Measurements from ENCODE around the gene RAB3C. TPM values are rescaled to one million over a fixed set of nuclear protein-coding genes. Genes with fewer than 3 reads are reported as not detected.
"Not testable (repeated sequence)": the region's sequence is repeated elsewhere in the genome, so short reads cannot be mapped to it uniquely, and the experiment has no call there.

RAB3C gene
- total and polyA plus RNA-seq, 12 donors = 0.09 to 22.0 (median 6.1) TPM

GRCh38 chr5:58681943-58682342 lies 99.1 kb downstream of the RAB3C start:
- no peaks in the 10 kb centered on the region for H3K36me3 ChIP-seq (replicated peaks in 1 of 2)
- WGBS, 4 donors = 50 to 69% (median 60%) methylated on average over 5 of the region's 5 CpGs
- intact Hi-C loops (cut with DNase I) = no loop called here

DNA sequence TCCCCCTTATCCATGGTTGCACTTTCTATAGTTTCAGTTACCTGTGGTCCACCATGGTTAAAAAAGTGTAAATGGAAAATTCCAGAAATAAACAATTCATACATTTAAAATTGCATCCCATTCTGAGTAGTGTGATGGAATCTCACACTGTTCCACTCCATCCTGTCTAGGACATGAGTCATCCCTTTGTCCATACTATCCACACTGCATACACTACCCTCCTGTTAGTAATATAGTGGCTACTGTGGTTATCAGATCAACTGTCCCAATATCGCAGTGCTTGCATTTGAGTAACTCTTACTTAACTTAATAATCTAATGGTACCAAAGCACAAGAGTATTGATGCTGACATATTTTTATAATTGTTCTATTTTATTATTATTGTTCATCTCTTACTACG lies 100.7 kb downstream of the RAB3C start:
- Histone ChIP-seq H3K4me3 (no peak overlapping the region), H3K9me3 (replicated peaks in 1 of 3) (no peaks in the 10 kb centered on the region), H3K4me1 (replicated peaks in 1 of 2) (peaks cover 0 to 9% of the 10 kb centered on the region in 2 donors), H3K27ac (no peak overlapping the region), H3K36me3 (replicated peaks in 1 of 2) (no peaks in the 10 kb centered on the region), H3K27me3 (no peaks in the 10 kb centered on the region)
- intact Hi-C loops (cut with DNase I) = no loop called here
- DNase-seq = no peak
- TF ChIP-seq, protein P1, sequence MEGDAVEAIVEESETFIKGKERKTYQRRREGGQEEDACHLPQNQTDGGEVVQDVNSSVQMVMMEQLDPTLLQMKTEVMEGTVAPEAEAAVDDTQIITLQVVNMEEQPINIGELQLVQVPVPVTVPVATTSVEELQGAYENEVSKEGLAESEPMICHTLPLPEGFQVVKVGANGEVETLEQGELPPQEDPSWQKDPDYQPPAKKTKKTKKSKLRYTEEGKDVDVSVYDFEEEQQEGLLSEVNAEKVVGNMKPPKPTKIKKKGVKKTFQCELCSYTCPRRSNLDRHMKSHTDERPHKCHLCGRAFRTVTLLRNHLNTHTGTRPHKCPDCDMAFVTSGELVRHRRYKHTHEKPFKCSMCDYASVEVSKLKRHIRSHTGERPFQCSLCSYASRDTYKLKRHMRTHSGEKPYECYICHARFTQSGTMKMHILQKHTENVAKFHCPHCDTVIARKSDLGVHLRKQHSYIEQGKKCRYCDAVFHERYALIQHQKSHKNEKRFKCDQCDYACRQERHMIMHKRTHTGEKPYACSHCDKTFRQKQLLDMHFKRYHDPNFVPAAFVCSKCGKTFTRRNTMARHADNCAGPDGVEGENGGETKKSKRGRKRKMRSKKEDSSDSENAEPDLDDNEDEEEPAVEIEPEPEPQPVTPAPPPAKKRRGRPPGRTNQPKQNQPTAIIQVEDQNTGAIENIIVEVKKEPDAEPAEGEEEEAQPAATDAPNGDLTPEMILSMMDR (IDR thresholded peaks at IDR 0.05) = no peak
- no peak for TF ChIP-seq POLR2A (IDR thresholded peaks at IDR 0.05)
- WGBS, 4 donors = 96 to 99% (median 98%) methylated on average over 2 of the region's 2 CpGs

More at GRCh38 chr5:58681943-58682342, 99.1 kb downstream of the RAB3C start:
- Histone ChIP-seq H3K4me3 (no peak overlapping the region), H3K9me3 (replicated peaks in 1 of 3) (no peaks in the 10 kb centered on the region), H3K4me1 (replicated peaks in 1 of 2) (peaks cover 0 to 7% of the 10 kb centered on the region in 2 donors), H3K27ac (no peak overlapping the region), H3K27me3 (no peaks in the 10 kb centered on the region)
- no peak for DNase-seq
- TF ChIP-seq, protein P1 (IDR thresholded peaks at IDR 0.05) = no peak
- no peak for TF ChIP-seq POLR2A (IDR thresholded peaks at IDR 0.05)

DNA sequence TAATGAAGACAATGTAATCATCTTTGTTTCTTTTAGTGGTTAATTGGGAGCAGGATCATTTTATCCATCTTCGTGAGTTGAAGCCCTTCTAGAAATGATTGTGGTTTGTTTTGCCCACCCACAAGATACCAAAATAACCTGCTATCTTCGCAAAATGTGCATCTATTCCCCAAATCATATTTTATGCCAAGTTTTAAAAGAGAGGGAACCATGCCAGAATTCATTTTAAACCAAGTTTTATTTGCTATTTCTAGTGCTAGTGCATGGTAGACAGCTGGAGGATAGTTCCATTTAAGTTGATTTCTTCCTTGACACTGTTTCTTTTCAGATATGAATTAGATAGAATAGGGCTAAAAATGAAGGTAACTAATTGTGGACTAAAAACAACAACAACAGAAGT lies 104.2 kb downstream of the RAB3C start:
- Histone ChIP-seq H3K4me1 (replicated peaks in 1 of 2) (peaks cover 0 to 9% of the 10 kb centered on the region in 2 donors), H3K9me3 (replicated peaks in 1 of 3) (no peaks in the 10 kb centered on the region), H3K4me3 (no peak overlapping the region), H3K27ac (no peak overlapping the region), H3K27me3 (no peaks in the 10 kb centered on the region), H3K36me3 (replicated peaks in 1 of 2) (no peaks in the 10 kb centered on the region)
- DNase-seq = no peak
- WGBS, 4 donors = 39 to 48% (median 43%) methylated on average over 2 of the region's 2 CpGs
- intact Hi-C loops (cut with DNase I) = no loop called here
- TF ChIP-seq, protein P1 (IDR thresholded peaks at IDR 0.05) = no peak
- TF ChIP-seq POLR2A (IDR thresholded peaks at IDR 0.05) = no peak

- H3K36me3 ChIP-seq (replicated peaks in 1 of 2) = no peaks in the 10 kb centered on the region
- no peak for DNase-seq
- no peaks in the 10 kb centered on the region for H3K9me3 ChIP-seq (replicated peaks in 1 of 3)
- TF ChIP-seq, protein P1 (IDR thresholded peaks at IDR 0.05) = no peak
- TF ChIP-seq POLR2A (IDR thresholded peaks at IDR 0.05) = no peak
- peaks cover 0 to 9% of the 10 kb centered on the region in 2 donors for H3K4me1 ChIP-seq (replicated peaks in 1 of 2)
- H3K27me3 ChIP-seq = no peaks in the 10 kb centered on the region
- intact Hi-C loops (cut with DNase I) = no loop called here
- no peak overlapping the region for H3K4me3 ChIP-seq
- no peak overlapping the region for H3K27ac ChIP-seq
Observed at GRCh38 chr5:58687595-58687994, 104.7 kb downstream of the RAB3C start.

DNA sequence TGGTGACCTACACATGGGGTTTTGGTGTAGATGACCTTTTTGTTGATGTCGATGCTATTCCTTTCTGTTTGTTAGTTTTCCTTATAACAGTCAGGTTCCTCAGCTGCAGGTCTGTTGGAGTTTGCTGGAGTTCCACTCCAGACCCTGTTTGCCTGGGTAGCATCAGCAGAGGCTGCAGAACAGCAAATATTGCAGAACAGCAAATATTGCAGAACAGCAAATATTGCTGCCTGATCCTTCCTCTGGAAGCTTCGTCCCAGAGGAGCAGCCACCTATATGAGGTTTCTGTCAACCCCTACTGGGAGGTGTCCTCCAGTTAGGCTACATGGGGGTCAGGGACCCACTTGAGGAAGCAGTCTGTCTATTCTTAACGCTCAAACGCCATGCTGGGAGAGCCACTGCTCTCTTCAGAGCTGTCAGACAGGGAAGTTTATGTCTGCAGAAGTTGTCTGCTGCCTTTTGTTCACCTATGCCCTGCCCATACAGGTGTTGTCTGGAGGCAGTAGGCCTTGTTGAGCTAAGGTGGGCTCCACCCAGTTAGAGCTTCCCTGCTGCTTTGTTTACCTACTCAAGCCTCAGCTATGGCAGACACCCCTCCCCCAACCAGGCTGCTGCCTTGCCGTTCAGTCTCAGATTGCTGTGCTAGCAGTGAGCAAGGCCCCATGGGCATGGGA lies 116.3 kb downstream of the RAB3C start:
- H3K27me3 ChIP-seq; intact Hi-C loops (cut with DNase I); H3K36me3 ChIP-seq (replicated peaks in 1 of 2); H3K9me3 ChIP-seq (replicated peaks in 1 of 3); H3K27ac ChIP-seq; H3K4me3 ChIP-seq; H3K4me1 ChIP-seq (replicated peaks in 1 of 2); DNase-seq: not testable (repeated sequence)
- 84 to 96% (median 87%) methylated on average over 4 to 5 of the region's 5 CpGs for WGBS, 4 donors
